ENCODE measurements around the gene ALKBH4. TPM values are rescaled to one million over a fixed set of nuclear protein-coding genes. Genes with fewer than 3 reads are reported as not detected.
A peak's percentile ranks its signal among the peaks of the same experiment; 100 is the strongest.
"Not testable (repeated sequence)": the region's sequence is repeated elsewhere in the genome, so short reads cannot be mapped to it uniquely, and the experiment has no call there.

The ALKBH4 gene
- total RNA-seq, 1 experiment from 2014 or later = 52.7 TPM

DNA sequence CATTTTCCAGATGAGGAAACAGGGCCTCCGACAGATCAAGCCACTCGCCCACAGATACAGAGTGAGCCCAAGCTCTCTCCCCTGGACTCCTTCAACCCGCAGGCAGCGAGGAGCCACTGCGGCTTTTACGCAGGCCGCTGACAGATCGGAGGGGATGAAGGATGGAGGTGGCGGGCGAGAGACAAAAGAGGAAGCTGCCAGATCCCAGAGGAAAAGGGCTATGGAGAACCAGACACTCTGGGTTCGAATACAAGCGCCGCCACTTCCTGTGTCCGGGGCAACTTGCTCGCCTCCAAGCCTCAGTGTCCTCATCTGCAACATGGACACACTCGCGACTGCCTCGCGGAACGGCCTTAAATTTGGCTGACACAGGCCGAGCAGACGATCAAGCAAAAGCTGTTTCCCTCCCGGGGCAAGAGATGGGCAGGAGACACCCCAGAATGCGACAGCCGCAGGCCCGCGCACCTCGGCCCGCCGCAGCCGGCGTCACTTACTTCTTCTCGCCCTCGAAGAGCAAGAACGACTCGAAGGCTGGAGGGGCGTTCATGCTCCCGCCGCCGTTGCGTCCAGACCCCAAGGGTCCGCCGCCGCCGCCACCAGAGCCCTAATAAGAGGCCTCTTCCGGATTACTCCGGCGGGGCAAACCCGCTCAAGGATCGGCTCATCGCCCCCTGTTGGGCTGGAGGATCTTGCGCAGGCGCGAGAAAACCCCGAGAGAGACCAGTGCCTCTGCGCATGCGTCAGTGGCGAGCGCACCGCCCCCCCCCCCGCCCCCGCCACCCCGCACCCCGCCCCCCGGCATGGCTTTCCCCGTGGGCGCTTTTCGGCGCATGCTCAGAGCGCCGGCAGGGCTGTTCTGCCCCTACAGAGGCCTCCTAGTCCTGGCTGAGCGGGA lies 13.9 kb upstream of the ALKBH4 start, which contains the start of gene POLR2J:
Gene POLR2J (minus strand): TSS at position 609 of the 895 bp plus-strand sequence. CDS start 62 bp downstream, at position 547.
- DNase-seq (ENCODE audit: low spot score) = peak; percentile 75

DNA sequence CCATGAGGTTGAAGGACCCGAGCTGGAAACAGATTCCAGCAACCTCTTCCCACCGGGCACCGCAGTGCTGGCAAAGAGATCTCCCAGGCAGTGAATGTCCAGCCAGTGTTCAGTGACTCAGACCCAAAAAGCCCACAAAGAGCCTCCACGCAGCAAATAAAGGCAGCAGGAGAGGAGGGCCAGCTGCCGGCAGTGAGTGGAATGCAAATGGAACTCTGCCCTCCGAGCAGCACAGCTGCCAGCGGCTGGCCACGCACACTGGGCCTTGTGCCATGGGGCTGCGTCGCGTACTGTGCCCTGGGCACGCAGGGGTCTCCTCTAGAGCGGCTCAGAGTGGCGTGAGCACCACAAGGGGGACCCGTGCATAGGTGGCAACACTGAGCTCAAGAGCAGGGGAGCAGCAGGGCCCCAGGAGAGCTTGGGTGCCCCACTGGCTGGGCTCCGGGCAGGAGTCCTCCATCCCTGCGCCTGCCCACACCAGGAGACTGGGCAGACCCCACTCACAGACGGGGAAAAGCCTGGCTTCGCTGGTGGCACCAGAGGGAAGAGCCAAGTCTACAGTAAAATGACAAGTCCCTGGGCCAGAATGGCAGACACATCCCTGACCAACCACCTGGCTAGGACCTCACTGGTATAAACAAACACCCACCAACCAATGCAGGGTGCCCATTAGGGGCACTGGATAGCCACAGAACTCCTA lies 10.2 kb upstream of the ALKBH4 start:
- DNase-seq (ENCODE audit: low spot score) = not testable (repeated sequence)

DNA sequence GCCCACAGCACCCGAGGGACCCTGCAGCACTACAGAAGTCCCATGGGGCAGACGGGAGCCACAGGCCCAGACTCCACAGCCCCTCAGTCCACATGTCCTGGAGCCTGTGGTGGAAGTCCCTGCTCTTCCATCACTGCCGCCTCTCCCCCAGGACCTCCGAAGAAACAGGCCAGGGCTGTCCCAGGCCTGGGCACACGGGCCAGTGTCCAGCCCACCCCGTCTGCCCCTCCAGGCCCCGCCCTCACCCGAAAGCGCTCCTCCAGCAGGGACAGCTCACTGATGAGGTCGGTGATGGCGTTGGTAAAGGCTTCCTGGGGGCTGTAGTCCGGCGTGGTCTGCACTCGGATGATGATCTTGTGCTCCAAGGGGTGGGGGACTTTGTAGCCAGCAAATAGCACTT lies 9.5 kb upstream of the ALKBH4 start:
- DNase-seq (ENCODE audit: low spot score) = not testable (repeated sequence)

DNA sequence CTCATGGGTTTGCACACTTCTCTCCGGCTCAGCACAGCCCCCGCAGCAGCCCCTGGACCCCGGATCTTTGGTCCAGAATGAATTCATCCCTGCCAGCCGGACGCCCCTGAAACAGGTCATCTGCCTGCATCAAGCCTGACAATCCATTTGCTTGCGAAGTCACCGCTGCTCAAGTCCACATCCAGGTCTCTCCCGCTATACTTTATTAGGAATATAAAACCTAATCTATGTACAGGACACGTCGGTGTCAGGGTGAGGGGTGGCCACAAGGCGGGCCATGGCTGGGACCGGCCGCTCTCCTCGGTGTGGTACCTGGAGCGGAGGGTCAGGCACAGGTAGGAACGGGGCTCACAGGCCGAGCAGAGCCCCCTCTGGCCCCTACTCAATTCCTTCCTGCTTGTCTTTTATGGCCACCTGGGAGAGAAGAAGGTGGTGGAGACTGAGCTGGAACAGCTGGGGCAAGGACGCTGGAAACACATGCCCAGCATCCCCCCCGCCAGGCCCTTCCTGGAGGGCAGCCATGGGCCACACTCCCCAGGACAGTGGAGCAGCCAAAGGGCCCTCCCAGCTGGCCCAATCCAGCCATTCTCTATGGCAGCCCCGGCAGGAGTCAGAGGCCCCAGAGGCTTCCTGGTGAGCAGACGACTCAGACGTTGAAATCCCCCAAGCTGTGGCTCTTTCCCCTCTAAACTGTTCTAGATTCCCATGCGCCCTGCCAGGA lies 8.8 kb upstream of the ALKBH4 start:
- DNase-seq (ENCODE audit: low spot score) = no peak

- no peak for DNase-seq (ENCODE audit: low spot score)
These were observed 7.7 kb upstream of the ALKBH4 start for GRCh38 chr7:102472126-102473041.

DNA sequence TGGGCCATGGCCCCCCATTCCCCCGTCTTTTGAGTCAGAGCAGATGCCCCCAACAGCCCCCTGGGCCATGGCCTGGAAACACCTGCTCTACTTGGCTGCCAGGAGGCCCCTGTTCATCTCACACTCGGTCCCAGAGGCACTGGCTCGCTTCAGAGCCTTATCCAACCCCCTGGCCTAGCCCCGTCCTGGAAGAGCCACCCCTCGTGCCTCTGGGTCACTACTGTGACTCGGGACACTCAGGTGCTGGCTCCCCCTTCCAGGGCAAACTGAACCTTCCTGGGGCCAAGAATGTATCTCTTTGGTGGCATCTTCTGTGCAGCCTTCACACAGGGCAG lies 7.1 kb upstream of the ALKBH4 start:
- DNase-seq (ENCODE audit: low spot score) = no peak

DNA sequence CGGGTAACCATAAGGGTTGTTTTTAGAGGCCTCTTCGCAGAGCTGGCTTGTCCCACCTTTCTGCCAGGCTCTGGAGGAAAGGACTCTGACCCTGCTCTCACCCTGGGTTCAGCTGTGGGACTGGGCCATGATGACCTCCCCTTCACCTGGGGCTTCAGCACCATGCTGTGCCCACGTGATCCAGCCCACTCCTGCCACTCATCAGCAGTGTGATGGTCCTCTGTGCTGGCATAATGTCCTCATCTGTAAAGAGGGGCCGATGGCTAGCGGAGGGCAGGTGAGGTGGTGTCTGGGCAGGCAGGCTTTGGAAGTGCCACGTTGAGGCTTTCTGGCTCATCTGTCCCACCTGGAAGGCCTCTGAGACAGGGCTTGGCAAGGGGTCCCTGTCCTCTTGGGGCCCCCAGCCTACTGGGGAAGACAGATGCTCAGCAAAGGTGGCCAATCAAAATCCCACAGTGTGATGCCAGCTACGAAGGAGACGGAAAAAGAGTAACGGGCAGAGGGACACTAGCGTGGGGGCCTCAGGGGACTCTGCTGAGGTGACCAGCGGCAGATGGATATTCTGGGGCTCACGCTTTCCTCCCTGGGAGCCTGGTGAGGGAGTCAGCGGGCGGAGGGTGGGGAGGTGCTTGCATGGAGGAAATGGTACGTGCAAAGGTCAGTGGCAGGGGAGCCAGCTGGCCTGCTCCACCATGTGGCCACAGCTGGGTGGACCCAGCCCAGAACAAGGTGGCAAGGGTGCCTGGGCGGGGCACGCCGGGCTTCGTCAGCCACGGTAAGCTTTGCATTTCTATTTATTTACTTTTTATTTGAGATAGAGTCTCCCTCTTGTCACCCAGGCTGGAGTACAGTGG lies 5.5 kb upstream of the ALKBH4 start:
- no peak for DNase-seq (ENCODE audit: low spot score)

DNA sequence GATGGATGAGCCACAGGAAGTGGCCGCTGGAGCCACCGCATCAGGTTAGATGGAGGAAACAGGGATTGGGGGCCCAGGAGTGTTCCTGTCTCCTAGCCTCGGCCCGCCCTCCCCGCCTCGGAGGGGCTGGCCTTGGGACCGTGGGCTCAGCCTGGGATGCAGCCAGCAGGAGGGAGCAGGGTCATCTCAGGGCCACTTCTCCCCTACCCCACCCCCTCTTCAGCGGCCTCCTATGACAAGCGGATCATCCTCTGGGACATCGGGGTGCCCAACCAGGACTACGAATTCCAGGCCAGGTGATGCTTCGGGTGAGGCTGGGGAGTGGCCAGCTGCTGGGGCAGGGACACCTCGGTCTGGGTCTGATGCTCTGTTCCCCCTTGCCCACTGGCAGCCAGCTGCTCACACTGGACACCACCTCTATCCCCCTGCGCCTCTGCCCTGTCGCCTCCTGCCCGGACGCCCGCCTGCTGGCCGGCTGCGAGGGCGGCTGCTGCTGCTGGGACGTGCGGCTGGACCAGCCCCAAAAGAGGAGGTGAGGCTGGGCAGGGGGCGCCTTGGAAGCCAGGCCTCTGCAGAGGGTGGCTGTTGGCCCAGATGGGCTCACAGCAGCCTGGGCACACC lies 4.8 kb upstream of the ALKBH4 start:
- no peak for DNase-seq (ENCODE audit: low spot score)

GRCh38 chr7:102468478-102469350 lies 4.1 kb upstream of the ALKBH4 start:
- DNase-seq (ENCODE audit: low spot score) = no peak

DNA sequence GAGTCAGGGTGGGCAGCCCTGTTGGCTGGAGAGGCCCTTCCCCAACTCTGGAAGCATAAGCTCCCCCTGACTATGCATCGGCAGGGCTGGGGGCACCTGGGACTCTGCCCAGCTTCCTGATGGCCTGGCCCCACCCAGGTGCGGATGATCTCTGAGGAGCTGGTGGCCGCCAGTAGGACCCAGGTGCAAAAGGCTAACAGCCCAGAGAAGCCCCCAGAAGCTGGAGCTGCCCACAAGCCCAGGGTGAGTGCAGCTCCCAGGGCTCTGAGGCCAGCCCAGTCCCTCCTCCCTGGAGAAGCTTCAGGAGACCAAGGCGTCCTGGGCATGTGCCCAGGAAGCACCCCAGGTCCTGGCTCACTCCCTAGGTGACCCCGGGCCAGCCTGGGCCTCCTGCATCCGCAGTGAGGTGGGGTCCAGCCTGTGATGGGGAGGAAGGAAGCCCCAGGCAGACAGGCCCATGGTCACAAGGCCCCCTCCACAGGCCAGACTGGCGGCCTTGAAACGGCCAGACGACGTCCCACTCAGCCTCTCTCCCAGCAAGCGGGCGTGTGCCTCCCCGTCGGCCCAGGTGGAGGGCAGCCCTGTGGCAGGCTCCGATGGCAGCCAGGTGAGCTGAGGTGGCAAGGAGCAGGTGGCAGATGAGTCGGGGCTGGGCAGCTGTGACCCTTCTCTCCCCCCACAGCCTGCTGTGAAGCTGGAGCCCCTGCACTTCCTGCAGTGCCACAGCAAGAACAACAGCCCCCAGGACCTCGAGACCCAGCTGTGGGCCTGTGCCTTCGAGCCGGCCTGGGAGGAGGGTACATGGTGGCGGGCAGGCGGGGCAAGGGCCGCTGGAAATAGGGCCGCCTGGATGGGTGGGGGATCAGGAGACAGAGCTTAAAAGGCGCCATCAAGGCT lies 3.2 kb upstream of the ALKBH4 start:
- DNase-seq (ENCODE audit: low spot score) = no peak

DNA sequence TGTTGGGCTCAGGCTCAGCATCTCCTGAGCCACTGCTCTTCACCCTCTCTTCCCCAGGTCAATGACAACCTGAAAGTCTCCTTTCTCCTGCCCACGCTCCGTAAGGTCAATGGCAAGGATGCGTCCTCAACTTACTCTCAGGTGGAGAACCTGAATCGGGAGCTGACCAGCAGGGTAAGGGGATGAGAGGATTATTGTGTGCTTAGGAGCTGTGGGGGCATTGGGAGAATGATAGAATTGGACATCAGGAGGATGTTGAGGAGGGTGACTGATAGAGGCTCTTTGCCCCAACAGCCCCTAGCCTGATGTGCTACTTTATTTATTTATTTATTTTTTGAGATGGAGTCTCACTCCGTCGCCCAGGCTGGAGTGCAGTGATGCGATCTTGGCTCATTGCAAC lies 1.4 kb upstream of the ALKBH4 start:
- DNase-seq (ENCODE audit: low spot score) = no peak

- no peak for DNase-seq (ENCODE audit: low spot score)
These were observed 654 bp downstream of the ALKBH4 start for GRCh38 chr7:102463841-102464576.

- no peak for DNase-seq (ENCODE audit: low spot score)
These were observed 4.2 kb downstream of the ALKBH4 start for GRCh38 chr7:102460467-102460866.

DNA sequence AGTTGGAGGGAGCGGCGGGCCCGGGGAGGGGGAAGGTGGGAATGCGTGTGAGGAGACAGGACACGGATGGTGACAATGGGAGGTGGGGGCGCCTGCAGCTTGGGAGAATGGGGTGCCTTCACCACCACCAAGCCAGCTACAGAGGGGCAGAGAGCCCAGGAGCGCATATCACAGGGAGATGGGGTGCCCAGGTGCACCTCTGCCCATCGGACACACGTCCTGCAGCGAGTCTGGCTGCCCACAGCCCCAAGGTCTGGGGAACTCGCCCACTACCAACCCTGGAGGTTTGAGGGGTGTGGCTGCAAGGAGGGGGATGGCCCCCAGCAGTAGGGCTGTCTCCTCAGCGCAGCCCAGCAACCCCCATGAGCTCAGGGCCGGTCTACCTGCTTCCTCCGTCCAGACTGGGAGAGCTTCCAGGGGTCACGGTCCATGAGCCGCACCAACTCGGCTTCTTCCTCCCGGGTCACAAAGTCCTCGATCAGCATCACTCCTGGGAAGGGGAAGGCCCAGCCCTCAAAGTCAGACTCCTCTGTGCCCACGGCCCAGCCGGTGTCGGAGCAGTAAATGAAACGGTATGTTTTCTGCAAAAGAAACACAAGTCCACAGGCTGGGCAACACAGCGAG lies 5.3 kb downstream of the ALKBH4 start:
- DNase-seq (ENCODE audit: low spot score) = no peak

DNA sequence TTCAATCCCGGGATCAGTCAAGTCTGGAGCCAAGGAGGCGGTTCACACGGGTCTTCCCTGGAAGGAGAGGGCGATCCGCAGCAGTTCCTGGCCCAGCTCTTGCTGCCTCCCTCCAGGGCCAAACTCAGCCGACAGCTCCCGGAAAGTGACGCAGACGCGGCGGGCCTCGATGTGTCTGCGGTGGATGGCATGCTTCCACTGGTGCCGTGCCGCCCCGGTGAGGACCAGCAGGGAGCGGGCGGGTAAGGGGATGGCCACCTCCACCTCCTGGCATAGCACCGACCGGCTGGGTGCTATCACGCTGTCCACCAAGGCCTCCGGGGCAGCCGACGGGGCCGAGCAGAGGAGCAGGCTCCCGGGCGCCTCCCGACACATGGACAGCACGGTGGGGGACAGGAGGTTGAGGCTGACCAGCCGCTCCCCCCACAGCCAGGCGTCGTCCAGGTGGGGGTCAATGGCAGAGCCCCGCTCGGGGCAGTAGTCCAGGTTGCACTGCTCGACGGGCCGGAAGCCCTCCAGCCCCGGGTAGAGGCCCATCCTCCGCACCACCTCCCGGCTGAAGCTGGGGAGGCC lies 7.2 kb downstream of the ALKBH4 start:
- no peak for DNase-seq (ENCODE audit: low spot score)

DNA sequence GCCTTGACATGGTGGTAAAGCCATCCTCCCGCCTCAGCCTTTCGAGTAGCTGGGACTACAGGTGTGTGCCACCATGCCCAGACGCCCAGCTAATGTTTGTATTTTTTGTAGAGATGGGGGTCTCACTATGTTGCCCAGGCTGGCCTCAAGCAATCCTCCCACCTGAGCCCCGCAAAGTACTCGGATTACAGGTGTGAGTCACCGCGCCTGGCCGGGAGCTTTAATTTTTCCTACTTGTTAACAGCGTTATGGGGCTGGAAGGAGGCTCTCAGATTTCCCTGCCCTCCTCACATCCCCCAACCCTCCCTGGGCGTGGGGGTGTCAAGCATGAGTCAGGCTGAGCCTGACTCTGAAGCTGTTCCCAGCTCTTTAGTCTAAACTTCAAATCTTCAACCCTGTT lies 8.3 kb downstream of the ALKBH4 start:
- DNase-seq (ENCODE audit: low spot score) = peak; percentile 48
